HEK293 (cell line): ENCODE results near the gene RBMS1.
A peak's percentile ranks its signal among the peaks of the same experiment; 100 is the strongest.

Experiments
- EGR2 ChIP-seq: fragments of 450-650 bp; formaldehyde crosslinking; IDR thresholded peaks from 2 replicates; pipeline ENCODE4 v1.5.1; 2016; ENCODE audit warnings: low read depth, missing biosample characterization, missing genetic modification characterization
- GLIS1 ChIP-seq: fragments of 450-650 bp; formaldehyde crosslinking; IDR thresholded peaks from 2 replicates; pipeline ENCODE4 v1.5.1; 2016; ENCODE audit warnings: missing biosample characterization, missing genetic modification characterization
- SP2 ChIP-seq: fragments of 450-650 bp; formaldehyde crosslinking; IDR thresholded peaks from 2 replicates; pipeline ENCODE4 v1.5.1; 2016; ENCODE audit warnings: missing biosample characterization, missing genetic modification characterization
- ZEB2 ChIP-seq: fragments of 450-650 bp; formaldehyde crosslinking; IDR thresholded peaks from 2 replicates; pipeline ENCODE4 v1.5.1; 2016; ENCODE audit warnings: missing biosample characterization, missing genetic modification characterization
- ZFHX2 ChIP-seq: fragments of 450-650 bp; formaldehyde crosslinking; conservative IDR thresholded peaks from 2 replicates; pipeline ENCODE4 v1.5.1; 2016; ENCODE audit warnings: missing biosample characterization, missing genetic modification characterization
- ZFP69B ChIP-seq: fragments of 450-650 bp; formaldehyde crosslinking; IDR thresholded peaks from 2 replicates; pipeline ENCODE4 v1.5.1; 2016; ENCODE audit warnings: missing biosample characterization, missing genetic modification characterization
- ZNF132 ChIP-seq: fragments of 450-650 bp; formaldehyde crosslinking; IDR thresholded peaks from 2 replicates; pipeline ENCODE4 v1.5.1; 2017; ENCODE audit warnings: missing biosample characterization, missing genetic modification characterization, borderline replicate concordance
- ZNF175 ChIP-seq: fragments of 450-650 bp; formaldehyde crosslinking; IDR thresholded peaks from 2 replicates; pipeline ENCODE4 v1.5.1; 2016; ENCODE audit warnings: missing biosample characterization, missing genetic modification characterization
- ZNF274 ChIP-seq, 2 experiments: fragments of 200-500 bp in 1 of 2; fragments of 450-650 bp in 1 of 2; sonication (Bioruptor generic) in 1 of 2; formaldehyde crosslinking in 1 of 2; IDR thresholded peaks; 2 replicates each; pipeline versions ENCODE4 v1.5.1 to v1.6.1; 2014 to 2016; ENCODE audit warnings: borderline replicate concordance in 1 of 2, inconsistent platforms in 1 of 2, low read length in 1 of 2, missing biosample characterization in 1 of 2, missing genetic modification characterization in 1 of 2
- ZNF324 ChIP-seq: fragments of 450-650 bp; formaldehyde crosslinking; IDR thresholded peaks from 2 replicates; pipeline ENCODE4 v1.5.1; 2016; ENCODE audit warnings: missing biosample characterization, missing genetic modification characterization
- ZNF624 ChIP-seq: fragments of 450-650 bp; formaldehyde crosslinking; IDR thresholded peaks from 2 replicates; pipeline ENCODE4 v1.5.1; 2017; ENCODE audit warnings: missing biosample characterization, missing genetic modification characterization
- ZNF677 ChIP-seq: fragments of 450-650 bp; IDR thresholded peaks from 2 replicates; pipeline ENCODE4 v1.5.0; 2018; ENCODE audit warnings: missing biosample characterization, mild to moderate bottlenecking, missing genetic modification characterization, moderate library complexity
- ZNF843 ChIP-seq: fragments of 450-650 bp; formaldehyde crosslinking; IDR thresholded peaks from 2 replicates; pipeline ENCODE4 v1.5.1; 2016; ENCODE audit warnings: missing biosample characterization, missing genetic modification characterization
- TF ChIP-seq, protein P1 (sequence below): fragments of 450-650 bp; formaldehyde crosslinking; IDR thresholded peaks from 2 replicates; pipeline ENCODE4 v1.5.1; 2016; ENCODE audit warnings: missing biosample characterization, missing genetic modification characterization
- TF ChIP-seq, protein P2 (sequence below): fragments of 450-650 bp; formaldehyde crosslinking; IDR thresholded peaks from 2 replicates; pipeline ENCODE4 v1.5.1; 2017; ENCODE audit warnings: missing biosample characterization, mild to moderate bottlenecking, missing genetic modification characterization, moderate library complexity
- TF ChIP-seq, protein P3 (sequence below): fragments of 450-650 bp; formaldehyde crosslinking; IDR thresholded peaks from 2 replicates; pipeline ENCODE4 v1.5.1; 2016; ENCODE audit warnings: missing biosample characterization, missing genetic modification characterization
- TF ChIP-seq, protein P4 (sequence below): fragments of 450-650 bp; formaldehyde crosslinking; IDR thresholded peaks from 2 replicates; pipeline ENCODE4 v1.5.1; 2016; ENCODE audit warnings: missing biosample characterization, missing genetic modification characterization
- TF ChIP-seq, protein P5 (sequence below): fragments of 450-650 bp; formaldehyde crosslinking; IDR thresholded peaks from 2 replicates; pipeline ENCODE4 v1.5.1; 2017; ENCODE audit warnings: missing biosample characterization, missing genetic modification characterization

The RBMS1 gene

DNA sequence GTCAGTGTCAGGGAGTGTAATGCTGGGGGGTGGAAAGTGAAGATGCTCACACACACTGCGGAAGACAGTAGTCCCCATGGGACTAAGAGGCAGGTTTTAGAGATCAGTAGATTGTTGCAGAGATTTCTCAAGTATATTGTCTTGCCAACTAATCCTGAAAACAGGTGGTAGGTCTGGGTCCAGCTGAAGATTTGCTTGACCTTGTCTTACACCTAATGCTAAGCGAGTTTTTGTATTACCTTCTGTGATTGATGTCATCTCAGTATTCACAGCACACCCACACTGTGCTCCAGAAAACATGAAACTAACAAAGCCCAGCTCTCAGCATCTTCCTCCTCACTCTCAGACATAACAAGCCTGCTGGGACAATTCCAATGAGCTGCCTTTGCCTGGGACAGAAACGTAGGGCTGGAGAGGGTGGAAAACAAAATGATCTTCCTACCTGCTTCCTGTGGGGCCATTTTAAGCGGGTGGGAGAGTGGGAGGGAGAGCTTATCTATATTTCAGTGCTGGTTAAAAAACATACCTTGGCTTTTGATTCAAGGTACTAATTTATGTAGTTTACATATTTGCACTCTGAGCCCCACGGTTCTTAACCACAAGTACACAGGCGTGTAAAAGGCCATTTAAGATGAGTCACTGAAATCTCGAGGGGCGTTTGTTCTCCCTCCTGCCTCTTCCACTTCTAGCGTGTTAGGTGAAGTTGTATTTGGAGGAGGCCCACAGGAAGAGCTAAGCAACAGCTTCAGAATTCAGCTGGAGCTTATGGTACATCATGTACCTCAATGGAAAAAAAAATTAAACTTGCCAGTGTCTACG is 23.1 kb upstream of the RBMS1 start (continued):
- TF ChIP-seq, protein P1, sequence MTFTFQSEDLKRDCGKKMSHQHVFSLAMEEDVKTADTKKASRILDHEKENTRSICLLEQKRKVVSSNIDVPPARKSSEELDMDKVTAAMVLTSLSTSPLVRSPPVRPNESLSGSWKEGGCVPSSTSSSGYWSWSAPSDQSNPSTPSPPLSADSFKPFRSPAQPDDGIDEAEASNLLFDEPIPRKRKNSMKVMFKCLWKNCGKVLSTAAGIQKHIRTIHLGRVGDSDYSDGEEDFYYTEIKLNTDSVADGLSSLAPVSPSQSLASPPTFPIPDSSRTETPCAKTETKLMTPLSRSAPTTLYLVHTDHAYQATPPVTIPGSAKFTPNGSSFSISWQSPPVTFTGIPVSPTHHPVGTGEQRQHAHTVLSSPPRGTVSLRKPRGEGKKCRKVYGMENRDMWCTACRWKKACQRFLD (tag by site-specific recombination), result no peak
- TF ChIP-seq ZNF324 (tag by site-specific recombination), result no peak
- TF ChIP-seq, protein P2, sequence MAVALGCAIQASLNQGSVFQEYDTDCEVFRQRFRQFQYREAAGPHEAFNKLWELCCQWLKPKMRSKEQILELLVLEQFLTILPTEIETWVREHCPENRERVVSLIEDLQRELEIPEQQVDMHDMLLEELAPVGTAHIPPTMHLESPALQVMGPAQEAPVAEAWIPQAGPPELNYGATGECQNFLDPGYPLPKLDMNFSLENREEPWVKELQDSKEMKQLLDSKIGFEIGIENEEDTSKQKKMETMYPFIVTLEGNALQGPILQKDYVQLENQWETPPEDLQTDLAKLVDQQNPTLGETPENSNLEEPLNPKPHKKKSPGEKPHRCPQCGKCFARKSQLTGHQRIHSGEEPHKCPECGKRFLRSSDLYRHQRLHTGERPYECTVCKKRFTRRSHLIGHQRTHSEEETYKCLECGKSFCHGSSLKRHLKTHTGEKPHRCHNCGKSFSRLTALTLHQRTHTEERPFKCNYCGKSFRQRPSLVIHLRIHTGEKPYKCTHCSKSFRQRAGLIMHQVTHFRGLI (tag by site-specific recombination), result no peak
- TF ChIP-seq EGR2 (tag by site-specific recombination), result peak; percentile 95
- TF ChIP-seq, protein P3, sequence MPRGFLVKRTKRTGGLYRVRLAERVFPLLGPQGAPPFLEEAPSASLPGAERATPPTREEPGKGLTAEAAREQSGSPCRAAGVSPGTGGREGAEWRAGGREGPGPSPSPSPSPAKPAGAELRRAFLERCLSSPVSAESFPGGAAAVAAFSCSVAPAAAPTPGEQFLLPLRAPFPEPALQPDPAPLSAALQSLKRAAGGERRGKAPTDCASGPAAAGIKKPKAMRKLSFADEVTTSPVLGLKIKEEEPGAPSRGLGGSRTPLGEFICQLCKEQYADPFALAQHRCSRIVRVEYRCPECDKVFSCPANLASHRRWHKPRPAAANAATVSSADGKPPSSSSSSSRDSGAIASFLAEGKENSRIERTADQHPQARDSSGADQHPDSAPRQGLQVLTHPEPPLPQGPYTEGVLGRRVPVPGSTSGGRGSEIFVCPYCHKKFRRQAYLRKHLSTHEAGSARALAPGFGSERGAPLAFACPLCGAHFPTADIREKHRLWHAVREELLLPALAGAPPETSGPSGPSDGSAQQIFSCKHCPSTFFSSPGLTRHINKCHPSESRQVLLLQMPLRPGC (tag by site-specific recombination), result no peak
- TF ChIP-seq, protein P4, sequence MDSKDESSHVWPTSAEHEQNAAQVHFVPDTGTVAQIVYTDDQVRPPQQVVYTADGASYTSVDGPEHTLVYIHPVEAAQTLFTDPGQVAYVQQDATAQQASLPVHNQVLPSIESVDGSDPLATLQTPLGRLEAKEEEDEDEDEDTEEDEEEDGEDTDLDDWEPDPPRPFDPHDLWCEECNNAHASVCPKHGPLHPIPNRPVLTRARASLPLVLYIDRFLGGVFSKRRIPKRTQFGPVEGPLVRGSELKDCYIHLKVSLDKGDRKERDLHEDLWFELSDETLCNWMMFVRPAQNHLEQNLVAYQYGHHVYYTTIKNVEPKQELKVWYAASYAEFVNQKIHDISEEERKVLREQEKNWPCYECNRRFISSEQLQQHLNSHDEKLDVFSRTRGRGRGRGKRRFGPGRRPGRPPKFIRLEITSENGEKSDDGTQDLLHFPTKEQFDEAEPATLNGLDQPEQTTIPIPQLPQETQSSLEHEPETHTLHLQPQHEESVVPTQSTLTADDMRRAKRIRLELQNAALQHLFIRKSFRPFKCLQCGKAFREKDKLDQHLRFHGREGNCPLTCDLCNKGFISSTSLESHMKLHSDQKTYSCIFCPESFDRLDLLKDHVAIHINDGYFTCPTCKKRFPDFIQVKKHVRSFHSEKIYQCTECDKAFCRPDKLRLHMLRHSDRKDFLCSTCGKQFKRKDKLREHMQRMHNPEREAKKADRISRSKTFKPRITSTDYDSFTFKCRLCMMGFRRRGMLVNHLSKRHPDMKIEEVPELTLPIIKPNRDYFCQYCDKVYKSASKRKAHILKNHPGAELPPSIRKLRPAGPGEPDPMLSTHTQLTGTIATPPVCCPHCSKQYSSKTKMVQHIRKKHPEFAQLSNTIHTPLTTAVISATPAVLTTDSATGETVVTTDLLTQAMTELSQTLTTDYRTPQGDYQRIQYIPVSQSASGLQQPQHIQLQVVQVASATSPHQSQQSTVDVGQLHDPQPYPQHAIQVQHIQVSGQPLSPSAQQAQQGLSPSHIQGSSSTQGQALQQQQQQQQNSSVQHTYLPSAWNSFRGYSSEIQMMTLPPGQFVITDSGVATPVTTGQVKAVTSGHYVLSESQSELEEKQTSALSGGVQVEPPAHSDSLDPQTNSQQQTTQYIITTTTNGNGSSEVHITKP (tag by site-specific recombination), result peak; percentile 40; the same call in 1 of the 2 replicates
- no peak for TF ChIP-seq ZEB2 (tag by site-specific recombination)
- TF ChIP-seq ZNF132 (tag by site-specific recombination), result no peak
- TF ChIP-seq, protein P5, sequence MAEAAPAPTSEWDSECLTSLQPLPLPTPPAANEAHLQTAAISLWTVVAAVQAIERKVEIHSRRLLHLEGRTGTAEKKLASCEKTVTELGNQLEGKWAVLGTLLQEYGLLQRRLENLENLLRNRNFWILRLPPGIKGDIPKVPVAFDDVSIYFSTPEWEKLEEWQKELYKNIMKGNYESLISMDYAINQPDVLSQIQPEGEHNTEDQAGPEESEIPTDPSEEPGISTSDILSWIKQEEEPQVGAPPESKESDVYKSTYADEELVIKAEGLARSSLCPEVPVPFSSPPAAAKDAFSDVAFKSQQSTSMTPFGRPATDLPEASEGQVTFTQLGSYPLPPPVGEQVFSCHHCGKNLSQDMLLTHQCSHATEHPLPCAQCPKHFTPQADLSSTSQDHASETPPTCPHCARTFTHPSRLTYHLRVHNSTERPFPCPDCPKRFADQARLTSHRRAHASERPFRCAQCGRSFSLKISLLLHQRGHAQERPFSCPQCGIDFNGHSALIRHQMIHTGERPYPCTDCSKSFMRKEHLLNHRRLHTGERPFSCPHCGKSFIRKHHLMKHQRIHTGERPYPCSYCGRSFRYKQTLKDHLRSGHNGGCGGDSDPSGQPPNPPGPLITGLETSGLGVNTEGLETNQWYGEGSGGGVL (tag by site-specific recombination), result no peak
- peak; percentile 95 for TF ChIP-seq ZFHX2 (tag by site-specific recombination)
- TF ChIP-seq ZNF175, result no peak
- TF ChIP-seq ZFP69B (tag by site-specific recombination), result no peak
- TF ChIP-seq ZNF274 (IDR thresholded peaks at IDR 0.05; ENCODE audit: low read length), result no peak
- TF ChIP-seq ZNF274 (tag by site-specific recombination; IDR thresholded peaks at IDR 0.05; ENCODE audit: borderline replicate concordance), result no peak
- TF ChIP-seq SP2 (tag by site-specific recombination), result no peak
- TF ChIP-seq ZNF624, result no peak
- no peak for TF ChIP-seq ZNF843 (tag by site-specific recombination)
- peak; percentile 17; the same call in 1 of the 2 replicates for TF ChIP-seq GLIS1 (tag by site-specific recombination)
- no peak for TF ChIP-seq ZNF677
